ENCODE results near the gene CTNNA3. TPM values are rescaled to one million over a fixed set of nuclear protein-coding genes. Genes with fewer than 3 reads are reported as not detected.

CTNNA3 gene
- total RNA-seq, 1 donor from 2014 or later, result 0.46 TPM

DNA sequence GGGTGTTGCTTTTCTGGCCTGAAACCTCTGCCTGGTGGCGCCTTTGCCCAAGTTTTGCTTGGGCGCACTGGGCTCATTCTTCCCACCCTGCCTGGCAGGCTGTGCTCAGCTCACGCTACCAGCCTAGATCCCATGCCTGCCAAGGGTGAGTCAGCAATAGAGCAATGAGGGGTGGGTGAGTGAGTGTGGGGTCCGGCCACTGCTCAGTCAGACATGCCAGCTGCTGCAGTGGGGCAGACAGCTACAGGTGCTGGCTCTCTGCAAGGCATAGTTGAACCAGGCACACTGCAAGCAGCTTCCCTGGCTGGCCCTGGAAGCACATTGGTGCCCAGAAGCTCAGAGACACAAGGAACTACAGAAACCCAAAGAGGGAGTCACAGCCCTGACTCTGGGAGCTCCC is 1451.0 kb downstream of the CTNNA3 start:
- no peak overlapping the region for H3K4me3 ChIP-seq (ENCODE audit: low read depth, low read length)
- no peak for DNase-seq (ENCODE audit: low read depth)
- TF ChIP-seq, protein P1, sequence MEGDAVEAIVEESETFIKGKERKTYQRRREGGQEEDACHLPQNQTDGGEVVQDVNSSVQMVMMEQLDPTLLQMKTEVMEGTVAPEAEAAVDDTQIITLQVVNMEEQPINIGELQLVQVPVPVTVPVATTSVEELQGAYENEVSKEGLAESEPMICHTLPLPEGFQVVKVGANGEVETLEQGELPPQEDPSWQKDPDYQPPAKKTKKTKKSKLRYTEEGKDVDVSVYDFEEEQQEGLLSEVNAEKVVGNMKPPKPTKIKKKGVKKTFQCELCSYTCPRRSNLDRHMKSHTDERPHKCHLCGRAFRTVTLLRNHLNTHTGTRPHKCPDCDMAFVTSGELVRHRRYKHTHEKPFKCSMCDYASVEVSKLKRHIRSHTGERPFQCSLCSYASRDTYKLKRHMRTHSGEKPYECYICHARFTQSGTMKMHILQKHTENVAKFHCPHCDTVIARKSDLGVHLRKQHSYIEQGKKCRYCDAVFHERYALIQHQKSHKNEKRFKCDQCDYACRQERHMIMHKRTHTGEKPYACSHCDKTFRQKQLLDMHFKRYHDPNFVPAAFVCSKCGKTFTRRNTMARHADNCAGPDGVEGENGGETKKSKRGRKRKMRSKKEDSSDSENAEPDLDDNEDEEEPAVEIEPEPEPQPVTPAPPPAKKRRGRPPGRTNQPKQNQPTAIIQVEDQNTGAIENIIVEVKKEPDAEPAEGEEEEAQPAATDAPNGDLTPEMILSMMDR (conservative IDR thresholded peaks at IDR 0.05; ENCODE audit: low read depth, low read length), result no peak

DNA sequence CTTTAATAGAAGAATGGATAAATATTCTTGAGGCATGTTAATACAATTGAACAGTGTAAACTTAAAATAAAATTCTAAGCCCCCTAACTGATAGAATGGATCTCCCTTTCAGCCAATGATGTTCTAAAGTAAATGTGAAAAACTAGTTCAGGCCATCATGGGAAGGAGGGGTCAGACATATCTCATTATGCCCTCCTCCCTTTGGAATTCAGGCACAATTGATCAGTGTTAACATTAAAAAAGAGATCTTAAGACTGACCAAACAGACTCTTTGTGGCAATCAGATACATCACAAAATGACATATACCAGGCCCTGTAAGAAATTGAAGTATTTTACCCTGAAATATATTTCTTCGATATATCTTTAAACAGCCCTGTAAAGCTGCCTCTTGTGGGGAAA is 1453.1 kb downstream of the CTNNA3 start:
- TF ChIP-seq, protein P1 (conservative IDR thresholded peaks at IDR 0.05; ENCODE audit: low read depth, low read length), result no peak
- DNase-seq (ENCODE audit: low read depth), result no peak
- no peak overlapping the region for H3K4me3 ChIP-seq (ENCODE audit: low read depth, low read length)

DNA sequence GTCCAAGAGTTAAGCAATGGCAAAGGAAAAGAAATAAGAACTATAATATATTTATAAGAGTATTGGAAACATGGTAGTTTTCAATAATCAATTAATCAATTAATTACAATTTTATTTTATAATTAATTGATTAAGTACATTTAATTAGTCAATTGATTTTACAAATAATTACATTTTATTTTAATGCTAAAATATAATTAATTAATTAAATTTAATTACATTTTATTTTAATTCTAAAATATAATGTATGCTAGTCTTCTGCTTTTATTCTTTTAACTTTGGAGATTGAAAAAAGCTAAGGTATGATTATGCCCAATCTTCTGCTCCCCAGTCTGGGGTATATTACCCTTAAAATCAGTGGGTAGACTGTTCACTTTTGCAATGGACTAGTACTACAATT is 1456.9 kb downstream of the CTNNA3 start:
- TF ChIP-seq, protein P1 (conservative IDR thresholded peaks at IDR 0.05; ENCODE audit: low read depth, low read length), result no peak
- DNase-seq (ENCODE audit: low read depth), result no peak
- H3K4me3 ChIP-seq (ENCODE audit: low read depth, low read length), result no peak overlapping the region

DNA sequence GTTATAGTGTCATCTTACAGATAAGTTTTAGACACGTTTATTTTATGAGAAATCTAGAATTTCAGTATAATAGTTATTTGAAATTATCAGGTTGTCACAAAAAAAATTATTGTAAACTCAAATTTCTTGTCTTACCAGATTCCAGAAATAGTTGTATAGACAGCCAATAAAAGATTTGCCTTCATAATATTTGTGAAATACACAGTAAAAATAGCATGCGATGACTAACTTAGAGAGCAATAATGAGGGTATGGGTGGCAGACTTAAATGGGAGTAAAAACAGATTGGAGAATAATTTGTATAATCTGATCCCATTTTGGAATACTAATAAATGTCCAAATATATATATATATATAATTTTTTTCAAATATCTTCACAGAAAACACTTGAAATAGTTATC is 1457.7 kb downstream of the CTNNA3 start:
- TF ChIP-seq, protein P1 (conservative IDR thresholded peaks at IDR 0.05; ENCODE audit: low read depth, low read length), result no peak
- DNase-seq (ENCODE audit: low read depth), result no peak
- no peak overlapping the region for H3K4me3 ChIP-seq (ENCODE audit: low read depth, low read length)

DNA sequence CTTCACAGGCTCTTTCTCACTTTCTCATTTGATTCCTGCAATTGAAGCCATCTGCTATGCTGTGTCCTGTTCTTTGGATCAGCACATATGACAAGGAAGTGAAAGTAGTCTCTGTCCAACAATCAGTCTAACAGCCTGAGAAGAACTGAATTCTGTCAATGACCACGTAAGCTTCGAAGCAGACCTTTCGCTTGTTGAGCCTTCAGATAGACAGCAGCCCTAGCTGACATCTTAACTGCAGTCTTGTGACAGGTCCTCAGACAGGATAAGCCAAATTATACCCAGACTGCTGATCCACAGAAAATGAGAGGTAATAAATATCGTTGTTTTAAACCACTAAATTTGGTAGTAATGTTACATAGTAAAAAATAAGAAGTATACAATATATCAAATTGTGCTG is 1461.1 kb downstream of the CTNNA3 start:
- TF ChIP-seq, protein P1 (conservative IDR thresholded peaks at IDR 0.05; ENCODE audit: low read depth, low read length), result no peak
- DNase-seq (ENCODE audit: low read depth), result no peak
- H3K4me3 ChIP-seq (ENCODE audit: low read depth, low read length), result no peak overlapping the region

DNA sequence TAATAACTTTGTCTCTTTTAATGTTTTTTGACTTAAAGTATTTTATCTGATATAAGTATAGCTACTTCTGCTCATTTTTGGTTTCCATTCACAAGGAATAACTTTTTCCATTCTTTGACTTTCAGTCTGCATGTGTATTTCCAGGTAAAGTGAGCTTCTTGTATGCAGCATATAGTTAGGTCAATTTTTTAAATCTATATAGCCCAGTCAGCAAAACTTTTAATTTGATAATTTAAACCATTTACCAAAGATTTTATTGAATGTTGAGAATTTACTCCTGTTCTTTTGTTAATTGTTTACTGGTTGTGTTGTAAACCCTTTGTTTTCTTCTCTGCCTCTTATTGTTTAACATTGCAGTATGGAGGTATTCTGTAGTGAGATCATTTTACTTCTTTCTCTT is 1467.1 kb downstream of the CTNNA3 start:
- H3K4me3 ChIP-seq (ENCODE audit: low read depth, low read length), result no peak overlapping the region
- DNase-seq (ENCODE audit: low read depth), result no peak
- TF ChIP-seq, protein P1 (conservative IDR thresholded peaks at IDR 0.05; ENCODE audit: low read depth, low read length), result no peak

DNA sequence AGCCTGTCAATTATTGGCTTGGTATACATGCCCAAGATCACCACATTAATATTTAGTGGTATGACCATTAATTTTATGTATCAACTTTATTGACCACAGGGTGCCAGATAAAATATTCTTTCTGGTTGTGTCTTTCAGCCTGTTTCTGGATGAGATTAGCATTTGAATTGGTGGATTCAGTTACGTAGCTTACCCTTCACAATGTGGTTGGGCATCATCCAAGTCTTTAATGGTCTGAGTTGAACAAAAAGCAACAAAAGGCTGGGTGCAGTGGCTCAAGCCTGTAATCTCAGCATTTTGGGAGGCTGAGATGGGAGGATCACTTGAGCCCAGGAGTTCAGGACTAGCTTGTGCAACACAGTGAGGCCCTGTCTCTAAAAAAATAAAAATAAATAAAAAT is 1472.3 kb downstream of the CTNNA3 start:
- no peak overlapping the region for H3K4me3 ChIP-seq (ENCODE audit: low read depth, low read length)
- no peak for DNase-seq (ENCODE audit: low read depth)
- TF ChIP-seq, protein P1 (conservative IDR thresholded peaks at IDR 0.05; ENCODE audit: low read depth, low read length), result no peak
